Left forelimb (tissue), 1 donor: ENCODE data around the gene UBL4A.

Experiments used
- DNase-seq: peaks from one replicate; pipeline ENCODE4 v3.0.0-alpha.2; 2018; ENCODE audit warnings: low spot score

Gene UBL4A

GRCh38 chrX:154437971-154438893, 48.2 kb downstream of the UBL4A start:
- DNase-seq: no peak

GRCh38 chrX:154436983-154437752, 49.2 kb downstream of the UBL4A start, which contains the start of gene GDI1:
Gene GDI1 (plus strand): TSS chrX:154437154. CDS start chrX:154437255, 101 bp downstream.
- peak; percentile 78 for DNase-seq

GRCh38 chrX:154436374-154436982, 49.9 kb downstream of the UBL4A start:
- no peak for DNase-seq

GRCh38 chrX:154435171-154435733, 51.2 kb downstream of the UBL4A start:
- no peak for DNase-seq

GRCh38 chrX:154434394-154435168, 51.8 kb downstream of the UBL4A start:
- DNase-seq: no peak
